ENCODE measurements around the gene REG1B.

The REG1B gene

GRCh38 chr2:79087785-79088364 is at the start of gene REG1B:
REG1B (minus strand) TSS chr2:79087993; CDS start chr2:79087612, 381 bp downstream.
- no peak for DNase-seq (ENCODE audit: low spot score)

- DNase-seq (ENCODE audit: low spot score): no peak
Measured at GRCh38 chr2:79131687-79132086, 43.9 kb upstream of the REG1B start.

- DNase-seq (ENCODE audit: low spot score): no peak
Measured at GRCh38 chr2:79129804-79130203, 42.0 kb upstream of the REG1B start.

GRCh38 chr2:79129260-79129659 is 41.5 kb upstream of the REG1B start:
- no peak for DNase-seq (ENCODE audit: low spot score)

GRCh38 chr2:79128406-79128805 is 40.6 kb upstream of the REG1B start:
- DNase-seq (ENCODE audit: low spot score): no peak

- no peak for DNase-seq (ENCODE audit: low spot score)
Measured at GRCh38 chr2:79125721-79125985, 37.9 kb upstream of the REG1B start.

GRCh38 chr2:79124907-79125720 is 37.3 kb upstream of the REG1B start:
- no peak for DNase-seq (ENCODE audit: low spot score)

GRCh38 chr2:79122676-79123075 is 34.9 kb upstream of the REG1B start:
- DNase-seq (ENCODE audit: low spot score): no peak

- no peak for DNase-seq (ENCODE audit: low spot score)
Measured at GRCh38 chr2:79120194-79120713, 32.5 kb upstream of the REG1B start, which contains the start of gene REG1A. REG1A (plus strand) TSS chr2:79120488; CDS start chr2:79120862, 374 bp downstream.

GRCh38 chr2:79116997-79117928 is 29.5 kb upstream of the REG1B start:
- DNase-seq (ENCODE audit: low spot score): no peak

GRCh38 chr2:79114797-79115494 is 27.2 kb upstream of the REG1B start:
- DNase-seq (ENCODE audit: low spot score): no peak

- DNase-seq (ENCODE audit: low spot score): no peak
Measured at GRCh38 chr2:79112269-79112668, 24.5 kb upstream of the REG1B start.

- no peak for DNase-seq (ENCODE audit: low spot score)
Measured at GRCh38 chr2:79105259-79105658, 17.5 kb upstream of the REG1B start.

- no peak for DNase-seq (ENCODE audit: low spot score)
Measured at GRCh38 chr2:79103214-79103613, 15.4 kb upstream of the REG1B start.

- no peak for DNase-seq (ENCODE audit: low spot score)
Measured at GRCh38 chr2:79101024-79101423, 13.2 kb upstream of the REG1B start.

- DNase-seq (ENCODE audit: low spot score): no peak
Measured at GRCh38 chr2:79100285-79100684, 12.5 kb upstream of the REG1B start.

GRCh38 chr2:79099140-79099686 is 11.4 kb upstream of the REG1B start:
- DNase-seq (ENCODE audit: low spot score): no peak

- DNase-seq (ENCODE audit: low spot score): no peak
Measured at GRCh38 chr2:79097843-79098242, 10.1 kb upstream of the REG1B start.

- no peak for DNase-seq (ENCODE audit: low spot score)
Measured at GRCh38 chr2:79090693-79091092, 2.9 kb upstream of the REG1B start.

- DNase-seq (ENCODE audit: low spot score): no peak
Measured at GRCh38 chr2:79086255-79086654, 1.5 kb downstream of the REG1B start.

- DNase-seq (ENCODE audit: low spot score): no peak
Measured at GRCh38 chr2:79085382-79085781, 2.4 kb downstream of the REG1B start.
